Omental fat pad (tissue), 4 donors: ENCODE results near the gene EPDR1. TPM values are rescaled to one million over a fixed set of nuclear protein-coding genes. Genes with fewer than 3 reads are reported as not detected.

Source experiments
- ATAC-seq: fragments of 150-250 bp; one replicate; pipeline ENCODE4 v1.9.1; 2016; ENCODE audit warnings: mild to moderate bottlenecking, moderate library complexity; ENCODE audit not compliant: low FRiP score
- DNase-seq: peaks from one replicate; pipeline ENCODE4 v3.0.0-alpha.2; 2019; ENCODE audit warnings: low spot score
- total RNA-seq, 4 donors: library from RNA; depleted of rRNA; stranded (reverse); fragments of >200 nt; gene quantifications; one replicate each; pipeline ENCODE4 v1.1.0, GENCODE V29; 2016
- TF ChIP-seq, protein P1 (sequence below), 3 donors: fragments of 450-650 bp; IDR thresholded peaks; one replicate each; pipeline ENCODE4 v1.5.1; 2016 to 2017; ENCODE audit warnings: antibody characterized with exemption in 3 of 3, mild to moderate bottlenecking in 3 of 3, moderate library complexity in 2 of 3

Gene EPDR1
- total RNA-seq, 4 donors from 2014 or later = 9.1 to 35.6 (median 21.1) TPM

DNA sequence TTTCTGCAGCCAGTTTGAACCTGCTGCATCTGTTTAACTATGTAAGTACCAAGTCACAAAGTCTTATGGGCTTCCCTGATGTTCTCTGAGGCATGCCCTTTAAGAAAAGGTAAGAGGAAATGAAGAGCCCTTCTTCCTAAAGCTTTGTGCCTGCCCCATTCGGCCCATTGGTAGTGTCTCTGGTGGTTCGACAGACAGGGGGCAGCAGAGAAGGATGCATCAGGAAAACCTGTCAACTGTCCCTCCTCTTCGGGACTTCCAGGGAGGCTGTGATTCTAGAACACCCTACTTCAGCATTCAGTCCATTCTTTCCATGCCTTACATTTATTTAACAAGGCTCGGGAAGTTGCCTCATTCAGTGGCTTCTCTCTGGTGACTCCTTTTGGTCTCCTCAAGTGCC, 1.9 kb upstream of the EPDR1 start:
- TF ChIP-seq, protein P1, sequence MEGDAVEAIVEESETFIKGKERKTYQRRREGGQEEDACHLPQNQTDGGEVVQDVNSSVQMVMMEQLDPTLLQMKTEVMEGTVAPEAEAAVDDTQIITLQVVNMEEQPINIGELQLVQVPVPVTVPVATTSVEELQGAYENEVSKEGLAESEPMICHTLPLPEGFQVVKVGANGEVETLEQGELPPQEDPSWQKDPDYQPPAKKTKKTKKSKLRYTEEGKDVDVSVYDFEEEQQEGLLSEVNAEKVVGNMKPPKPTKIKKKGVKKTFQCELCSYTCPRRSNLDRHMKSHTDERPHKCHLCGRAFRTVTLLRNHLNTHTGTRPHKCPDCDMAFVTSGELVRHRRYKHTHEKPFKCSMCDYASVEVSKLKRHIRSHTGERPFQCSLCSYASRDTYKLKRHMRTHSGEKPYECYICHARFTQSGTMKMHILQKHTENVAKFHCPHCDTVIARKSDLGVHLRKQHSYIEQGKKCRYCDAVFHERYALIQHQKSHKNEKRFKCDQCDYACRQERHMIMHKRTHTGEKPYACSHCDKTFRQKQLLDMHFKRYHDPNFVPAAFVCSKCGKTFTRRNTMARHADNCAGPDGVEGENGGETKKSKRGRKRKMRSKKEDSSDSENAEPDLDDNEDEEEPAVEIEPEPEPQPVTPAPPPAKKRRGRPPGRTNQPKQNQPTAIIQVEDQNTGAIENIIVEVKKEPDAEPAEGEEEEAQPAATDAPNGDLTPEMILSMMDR (IDR thresholded peaks at IDR 0.05) = no peak
- no peak for ATAC-seq

DNA sequence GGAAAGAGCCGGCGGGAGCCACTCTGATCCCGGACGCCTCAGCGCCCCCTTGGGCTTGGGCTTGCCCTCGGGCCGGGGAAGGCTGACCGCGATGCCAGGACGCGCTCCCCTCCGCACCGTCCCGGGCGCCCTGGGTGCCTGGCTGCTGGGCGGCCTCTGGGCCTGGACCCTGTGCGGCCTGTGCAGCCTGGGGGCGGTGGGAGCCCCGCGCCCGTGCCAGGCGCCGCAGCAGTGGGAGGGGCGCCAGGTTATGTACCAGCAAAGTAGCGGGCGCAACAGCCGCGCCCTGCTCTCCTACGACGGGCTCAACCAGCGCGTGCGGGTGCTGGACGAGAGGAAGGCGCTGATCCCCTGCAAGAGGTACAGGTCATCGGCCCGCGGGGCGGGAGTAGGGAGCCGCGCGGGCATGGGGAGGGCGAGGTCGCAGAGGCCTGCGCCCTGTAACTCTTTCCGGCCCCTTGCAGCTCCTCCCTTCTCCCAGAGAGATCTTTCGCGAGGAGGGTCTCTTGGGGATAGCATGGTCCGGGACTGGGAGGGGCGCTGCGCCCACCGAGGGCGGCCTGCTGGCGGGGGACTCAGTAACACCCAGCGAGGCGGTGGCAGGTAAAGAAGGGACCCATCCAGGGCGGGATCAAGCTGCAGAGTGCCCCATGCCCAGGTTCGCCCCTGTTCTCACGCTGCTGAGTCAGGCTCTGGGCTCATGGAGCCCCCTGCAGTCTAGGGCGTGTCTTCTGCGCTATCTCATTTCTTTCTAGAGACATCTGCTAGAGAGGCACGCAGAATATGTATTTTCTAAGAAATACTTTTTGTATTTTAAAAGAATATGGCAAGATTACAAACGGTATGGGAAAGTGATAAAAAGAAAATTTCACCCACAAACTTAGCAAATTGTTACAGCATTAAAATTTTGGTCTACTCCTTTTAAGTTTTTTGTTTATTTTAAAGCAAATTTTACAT, 687 bp downstream of the EPDR1 start:
- DNase-seq (no peak), ATAC-seq (peak; percentile 58)
- TF ChIP-seq, protein P1 (IDR thresholded peaks at IDR 0.05) = no peak

More for the DNA sequence above, 1.9 kb upstream of the EPDR1 start:
- DNase-seq = no peak

DNA sequence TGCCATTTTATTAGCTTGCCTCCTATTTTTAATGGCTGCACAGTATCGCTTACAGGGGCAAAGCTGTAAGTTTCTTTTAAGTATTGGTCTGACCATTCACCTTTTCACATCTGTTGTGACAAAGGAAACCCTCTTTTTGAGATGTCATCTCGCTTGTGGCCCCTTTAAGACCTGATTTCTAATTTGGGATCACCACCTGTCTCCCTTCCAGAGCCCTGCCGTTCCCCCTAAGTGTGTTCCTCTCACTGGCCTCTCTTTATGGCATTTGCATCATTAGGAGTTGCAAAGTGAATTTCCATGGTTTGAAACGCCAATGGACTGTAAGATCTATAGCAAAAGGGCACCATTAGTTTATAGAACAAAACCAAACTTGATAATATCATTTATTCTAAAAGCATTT, 1.4 kb downstream of the EPDR1 start:
- TF ChIP-seq, protein P1 (IDR thresholded peaks at IDR 0.05) = no peak
- ATAC-seq = no peak
- DNase-seq = no peak

DNA sequence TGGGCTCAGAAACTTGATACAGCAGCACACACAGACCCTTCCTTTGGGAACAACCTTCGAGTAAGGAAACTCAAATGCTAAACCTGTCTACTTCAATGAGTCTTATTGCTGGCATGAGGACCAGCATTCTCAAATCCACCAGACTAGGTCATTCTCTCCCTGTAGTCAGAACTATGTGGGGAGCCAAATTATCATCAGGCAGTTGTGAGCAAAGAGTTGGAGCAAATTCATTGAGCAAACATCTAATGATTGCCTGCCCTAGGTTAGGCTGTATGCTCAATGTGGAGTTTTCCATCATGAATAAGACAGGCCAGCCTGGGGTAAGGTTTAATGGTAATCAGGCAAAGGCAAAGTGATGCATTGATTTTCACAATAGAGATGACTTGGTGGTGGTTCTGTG, 3.6 kb downstream of the EPDR1 start:
- ATAC-seq (no peak), DNase-seq (no peak)
- TF ChIP-seq, protein P1 (IDR thresholded peaks at IDR 0.05) = no peak

DNA sequence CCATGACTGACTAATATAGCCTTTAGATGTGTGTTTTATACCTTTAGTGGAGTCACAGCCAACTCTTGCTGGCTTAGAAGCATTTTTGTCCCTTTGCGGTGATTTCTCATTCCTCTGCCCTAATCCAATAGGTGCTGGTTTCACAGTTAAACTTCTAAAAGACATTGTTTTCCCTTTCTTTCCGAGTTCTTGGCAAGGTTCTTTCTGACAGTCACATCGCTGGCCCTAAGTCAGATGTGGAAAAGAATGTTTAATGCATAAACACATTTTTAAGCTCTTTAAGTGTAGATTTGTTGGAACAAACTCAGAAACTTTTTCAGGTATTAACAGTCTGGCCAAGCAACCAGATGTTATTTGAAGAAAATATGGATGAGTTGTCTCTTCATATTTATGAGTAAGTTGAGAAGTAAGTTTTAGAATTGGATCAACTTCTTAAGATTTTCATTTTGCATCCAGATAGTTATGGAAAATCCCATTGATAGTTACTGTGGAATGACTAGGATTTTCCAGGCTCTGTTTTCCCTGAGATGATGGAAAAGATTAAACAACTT, 4.1 kb downstream of the EPDR1 start:
- ATAC-seq = no peak
- DNase-seq = no peak
- TF ChIP-seq, protein P1 (IDR thresholded peaks at IDR 0.05) = no peak

DNA sequence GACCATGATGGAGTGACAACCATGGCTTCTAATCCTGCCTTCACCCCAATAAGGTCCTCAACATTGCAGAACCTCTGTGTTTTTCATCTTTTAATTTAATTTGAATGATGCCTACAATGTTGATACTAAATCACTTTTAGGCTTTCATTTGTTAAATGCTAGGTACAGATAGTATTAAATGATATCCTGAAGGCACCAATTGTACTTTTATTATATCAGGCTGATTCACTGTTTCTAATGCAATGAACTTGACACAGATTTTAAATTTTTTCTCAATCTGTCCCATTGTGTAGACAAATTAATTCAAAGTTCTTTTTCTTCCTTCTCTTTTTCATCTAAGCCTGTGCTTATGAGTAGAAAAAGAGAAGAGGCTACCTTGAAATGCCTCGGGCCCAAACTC, 5.2 kb downstream of the EPDR1 start:
- TF ChIP-seq, protein P1 (IDR thresholded peaks at IDR 0.05) = no peak
- ATAC-seq (no peak), DNase-seq (no peak)
